Right kidney (tissue), 1 donor: ENCODE results near the gene EIF2AK2.

ENCODE experiments used
- DNase-seq: peaks from one replicate; pipeline ENCODE4 v3.0.0-alpha.2; 2016

EIF2AK2 gene

DNA sequence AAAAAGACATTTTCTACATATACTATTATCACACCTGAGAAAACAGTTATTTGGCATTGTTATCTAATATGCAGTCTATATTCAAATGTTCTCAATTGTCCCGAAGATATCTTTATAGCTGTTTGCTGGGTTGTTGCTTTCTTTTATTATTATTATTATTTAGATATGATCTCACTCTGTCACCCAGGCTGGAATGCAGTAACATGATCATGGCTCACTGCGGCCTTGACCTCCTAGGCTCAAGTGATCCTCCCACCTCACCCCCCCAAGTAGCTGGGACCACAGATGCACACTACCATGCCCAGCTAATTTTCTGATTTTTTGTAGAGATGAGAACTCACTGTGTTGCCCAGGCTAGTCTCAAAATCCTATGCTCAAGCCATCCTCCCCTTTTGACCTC is 52.6 kb downstream of the EIF2AK2 start:
- DNase-seq, result no peak

DNA sequence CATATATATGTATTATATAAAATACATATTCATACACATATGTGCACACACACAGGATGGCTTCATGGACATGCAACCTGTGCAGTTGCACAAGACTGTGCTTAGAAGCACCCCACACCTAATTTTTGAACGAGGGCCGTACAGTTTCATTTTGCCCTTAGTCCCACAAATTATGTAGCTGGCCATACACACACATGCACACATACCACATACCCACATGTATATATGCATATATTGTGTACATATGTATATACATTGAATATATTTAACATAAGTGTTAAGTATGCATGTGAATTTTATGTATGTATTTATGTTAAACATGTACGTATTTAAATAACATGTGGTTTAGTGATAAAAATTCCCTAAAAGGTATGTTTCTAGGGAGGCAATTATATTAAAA is 54.2 kb downstream of the EIF2AK2 start:
- DNase-seq, result no peak

DNA sequence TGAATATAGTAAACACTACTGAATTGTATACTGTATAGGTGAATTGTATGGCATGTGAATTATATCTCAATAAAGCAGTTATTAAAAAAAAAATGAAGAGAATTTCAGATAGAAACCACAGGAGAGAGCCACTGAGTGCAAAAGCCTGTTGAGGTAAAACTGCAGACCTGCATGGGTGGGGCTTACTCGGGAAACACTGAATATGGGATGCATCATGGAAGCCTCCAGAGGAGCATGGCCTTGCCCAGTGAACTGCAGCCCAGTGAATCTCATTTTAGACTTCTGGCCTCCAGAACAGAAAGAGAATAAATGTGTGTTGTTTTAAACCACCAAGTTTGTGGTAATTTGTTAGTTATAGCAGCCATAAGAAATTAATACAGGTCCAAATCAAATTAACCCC is 56.7 kb downstream of the EIF2AK2 start:
- no peak for DNase-seq

DNA sequence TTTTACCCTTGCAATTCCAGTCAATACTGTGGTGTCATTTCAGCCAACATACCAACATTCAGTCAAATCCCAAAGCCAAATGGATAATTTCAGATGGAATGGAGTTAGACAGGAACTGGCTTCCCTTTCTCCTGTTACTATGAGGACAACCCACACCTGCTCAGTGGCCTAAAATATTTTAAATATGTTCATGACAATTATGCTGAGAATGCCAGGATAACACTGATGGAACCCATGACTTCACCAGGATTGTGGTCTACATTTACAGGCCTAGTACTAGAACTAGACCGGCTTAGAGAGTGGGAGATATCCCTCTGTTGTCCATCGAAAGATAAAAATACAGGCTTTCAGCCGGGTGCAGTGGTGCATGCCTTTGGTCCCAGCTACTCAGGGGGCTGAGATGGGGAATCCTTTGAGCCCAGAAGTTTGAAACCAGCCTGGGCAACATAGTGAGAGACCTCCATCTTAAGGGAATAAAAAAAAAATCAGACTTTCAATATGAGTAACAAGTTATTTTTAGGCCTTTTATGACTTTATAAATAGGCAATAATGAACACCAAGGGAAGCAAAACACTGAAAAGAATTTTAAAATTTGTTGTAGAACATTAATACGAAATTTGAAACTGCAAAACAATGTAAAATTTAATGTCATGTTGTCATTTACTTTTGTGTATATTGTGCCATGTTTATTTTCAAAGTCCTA is 58.2 kb downstream of the EIF2AK2 start:
- DNase-seq, result no peak

DNA sequence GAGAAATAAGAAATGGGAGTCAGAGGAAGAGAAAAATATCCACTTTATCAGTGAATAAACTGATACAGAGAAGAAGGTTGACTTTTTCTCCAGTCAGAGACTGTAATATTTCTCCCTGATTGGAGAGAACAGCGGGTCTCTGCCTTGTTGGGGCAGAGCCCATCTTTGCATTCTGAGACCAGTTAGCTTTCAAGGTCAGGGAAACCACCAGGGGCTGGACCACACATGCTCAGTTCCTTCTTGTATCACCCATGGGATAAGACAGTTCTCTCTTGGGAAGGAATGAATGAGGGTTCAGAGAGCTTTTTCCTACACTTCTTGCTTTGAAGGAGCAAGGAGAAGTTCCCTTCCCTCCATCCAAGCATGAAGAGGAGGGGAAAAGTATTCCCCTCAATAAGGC is 60.2 kb downstream of the EIF2AK2 start:
- DNase-seq, result no peak

DNA sequence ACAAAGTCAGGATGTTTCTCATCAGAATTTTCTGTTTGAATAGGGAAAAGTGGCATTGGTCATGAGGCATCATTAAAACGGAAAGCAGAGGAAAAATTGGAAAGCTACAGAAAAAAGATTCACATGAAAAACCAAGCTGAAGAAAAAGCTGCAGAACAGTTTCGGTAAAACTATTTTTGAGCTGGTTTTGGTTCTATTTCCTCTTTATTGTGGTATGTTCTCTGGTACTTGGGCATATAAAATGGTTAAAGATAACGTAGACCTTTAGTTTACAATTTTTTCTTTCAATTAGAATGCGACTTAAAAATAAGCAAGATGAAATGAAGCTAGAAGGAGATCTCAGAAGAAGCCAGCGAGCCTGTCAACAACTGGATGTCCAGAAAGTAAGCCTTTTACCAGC is 64.9 kb downstream of the EIF2AK2 start:
- DNase-seq, result no peak

DNA sequence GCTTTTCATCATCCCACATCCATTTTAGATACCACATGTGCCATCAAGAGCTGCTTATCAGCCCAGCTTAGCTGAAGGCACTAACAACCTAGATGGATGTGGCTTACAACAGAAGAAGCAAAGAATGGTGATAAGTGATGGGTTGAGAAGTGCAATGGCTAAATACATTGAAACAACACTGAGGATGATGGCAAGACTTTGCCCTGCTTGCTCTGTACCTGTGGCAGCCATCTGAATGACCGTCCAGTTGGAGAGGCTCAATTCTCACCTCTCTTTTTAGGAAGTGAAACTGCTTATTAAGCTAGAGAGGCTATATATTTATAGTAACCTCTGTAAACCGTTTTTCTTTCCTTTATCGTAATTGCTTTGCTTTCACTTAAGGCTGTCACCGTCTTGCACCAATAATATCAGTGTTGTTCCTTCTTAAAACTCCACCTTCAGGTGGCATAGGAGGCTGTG is 66.7 kb downstream of the EIF2AK2 start:
- DNase-seq, result no peak

DNA sequence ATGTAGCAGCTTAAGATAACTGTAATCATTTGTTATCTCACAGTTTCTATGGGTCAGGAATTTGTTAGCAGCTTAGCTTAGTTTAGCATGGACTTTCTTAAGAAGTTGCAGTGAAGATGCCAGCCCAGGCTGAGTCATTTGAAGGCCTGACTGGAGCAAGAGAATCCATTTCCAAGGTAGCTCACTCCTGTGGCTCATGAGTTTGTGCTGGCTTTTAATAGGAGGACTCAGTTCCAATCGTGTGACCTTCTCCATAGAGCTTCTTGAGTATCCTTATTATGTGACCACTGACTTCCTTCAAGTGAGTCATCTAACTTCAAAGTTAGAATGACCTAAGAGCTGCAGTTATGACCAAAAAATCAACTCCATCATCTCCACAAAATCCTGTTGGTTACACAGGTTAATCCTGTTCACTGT is 71.0 kb downstream of the EIF2AK2 start:
- DNase-seq, result no peak

DNA sequence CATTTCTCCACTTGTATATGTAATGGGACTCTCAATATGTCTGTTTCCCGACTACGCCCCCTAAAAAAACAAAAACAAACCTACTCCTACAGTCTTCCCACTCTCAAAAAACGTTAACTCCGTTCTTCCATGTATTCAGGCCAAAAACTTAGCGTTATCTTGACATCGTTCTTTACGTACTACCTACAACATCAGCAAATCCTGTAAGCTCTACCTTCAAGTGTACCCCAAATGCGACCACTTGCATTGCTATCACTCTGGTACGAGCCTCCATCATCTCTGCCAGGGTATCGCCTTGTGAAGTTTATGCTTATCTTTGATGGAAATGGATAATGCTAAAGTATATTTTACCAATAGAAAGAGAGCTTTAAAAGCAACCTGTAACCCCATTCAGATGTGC is 72.0 kb downstream of the EIF2AK2 start:
- DNase-seq, result no peak

DNA sequence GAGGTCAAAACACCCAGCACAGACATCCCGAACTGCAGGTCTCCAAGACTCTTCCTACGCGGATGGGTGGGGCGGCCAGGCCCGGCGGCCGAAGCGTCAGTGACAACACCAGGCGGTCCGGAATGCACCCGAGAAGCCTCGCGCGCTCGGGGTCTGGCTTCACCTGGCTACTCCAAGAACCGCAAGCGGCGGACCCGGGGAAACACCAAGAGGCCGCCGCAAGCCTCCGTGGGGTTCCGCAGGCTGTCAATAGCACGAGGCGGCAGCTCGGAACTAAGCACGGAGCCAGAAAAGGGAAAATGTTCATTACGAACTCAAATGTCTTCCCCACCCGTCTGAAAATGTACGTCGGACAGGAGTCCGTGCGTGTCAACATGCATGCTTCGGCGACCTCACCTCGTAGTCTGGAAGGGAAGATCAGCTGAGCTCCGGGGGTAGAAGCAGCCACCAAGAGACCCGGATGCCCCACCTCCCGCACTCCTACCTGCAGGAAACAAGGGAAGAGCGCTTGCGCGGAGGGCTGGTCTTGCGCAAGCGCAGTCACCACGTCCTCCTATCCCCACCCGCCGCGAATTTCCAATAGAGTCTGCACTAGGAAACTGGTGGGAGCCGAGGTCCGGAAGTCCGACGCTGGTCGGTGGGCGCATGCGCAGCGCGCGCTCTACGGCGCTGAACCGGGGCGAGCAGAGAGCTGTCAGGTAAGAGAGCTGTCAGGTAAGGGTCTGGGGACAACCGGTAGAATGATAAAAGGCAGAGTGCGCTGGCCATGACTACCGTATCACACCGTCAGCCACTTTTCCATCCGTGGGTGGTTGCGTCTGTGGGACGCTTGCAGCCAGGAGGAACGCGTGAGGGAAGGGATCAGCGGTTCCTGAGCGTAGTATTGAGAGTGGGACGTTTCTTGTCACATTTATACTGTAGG is 72.6 kb downstream of the EIF2AK2 start, which contains the start of the genes GPATCH11 and HEATR5B:
Gene GPATCH11 (plus strand): TSS at position 646 of the 922 bp plus-strand sequence. CDS start 3,864 bp downstream, outside the sequence.
Gene HEATR5B (minus strand): TSS at position 500 of the 922 bp plus-strand sequence. CDS start 958 bp downstream, outside the sequence.
- DNase-seq, result peak; percentile 91

DNA sequence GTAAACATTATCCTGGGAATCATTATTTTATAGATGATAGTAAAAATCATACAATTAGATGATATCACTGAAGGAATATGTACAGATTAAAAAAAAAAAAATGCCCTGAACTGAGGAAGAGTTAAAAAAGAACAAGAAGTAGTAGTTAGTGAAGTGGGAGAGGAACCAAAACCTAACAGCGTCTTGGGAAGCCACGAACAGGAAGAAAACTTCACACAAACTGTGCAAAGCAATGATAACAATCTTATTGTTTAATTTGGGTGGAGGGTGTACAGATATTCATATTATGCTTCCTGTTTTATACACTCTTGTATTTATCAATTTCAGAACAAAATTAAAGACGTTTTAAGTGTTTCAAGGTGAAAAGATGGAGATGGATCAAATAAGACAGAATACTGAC is 76.1 kb downstream of the EIF2AK2 start:
- DNase-seq, result no peak

DNA sequence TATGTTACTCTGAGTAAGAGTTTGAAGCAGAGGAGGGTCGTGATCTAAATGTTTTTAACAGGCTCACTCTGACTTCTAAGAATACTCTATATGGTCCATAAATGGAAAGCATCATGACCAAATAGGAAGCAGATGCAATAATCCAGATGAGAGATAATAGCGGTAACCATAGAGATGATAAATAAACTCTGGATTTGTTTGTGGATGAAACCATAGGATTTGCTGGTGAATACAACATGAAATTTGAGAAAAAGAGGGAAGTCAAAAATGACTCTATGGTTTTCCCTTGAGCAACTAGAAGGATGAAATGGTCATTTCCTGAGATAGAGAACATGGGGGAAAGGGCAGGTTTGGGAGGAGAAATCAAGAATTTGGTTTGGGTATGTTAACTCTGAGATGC is 76.5 kb downstream of the EIF2AK2 start:
- no peak for DNase-seq

DNA sequence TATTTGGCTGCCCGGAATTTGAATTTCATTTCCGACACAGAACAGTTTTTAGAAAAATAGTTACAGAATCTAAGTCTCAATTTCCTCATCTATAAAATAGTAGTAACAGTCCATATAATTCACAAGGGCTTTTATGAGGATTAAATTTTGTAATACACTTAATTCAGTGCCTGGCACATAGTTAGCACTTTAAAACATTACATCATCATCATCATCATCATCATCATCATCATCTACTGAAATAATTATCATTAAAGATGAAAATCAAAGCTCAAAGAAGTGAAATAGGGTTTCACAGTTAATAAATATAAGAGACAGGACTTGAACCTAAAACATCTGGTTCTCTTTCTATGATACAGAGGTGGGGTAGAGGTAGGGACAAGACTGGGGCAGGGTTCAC is 85.8 kb downstream of the EIF2AK2 start:
- DNase-seq, result no peak

DNA sequence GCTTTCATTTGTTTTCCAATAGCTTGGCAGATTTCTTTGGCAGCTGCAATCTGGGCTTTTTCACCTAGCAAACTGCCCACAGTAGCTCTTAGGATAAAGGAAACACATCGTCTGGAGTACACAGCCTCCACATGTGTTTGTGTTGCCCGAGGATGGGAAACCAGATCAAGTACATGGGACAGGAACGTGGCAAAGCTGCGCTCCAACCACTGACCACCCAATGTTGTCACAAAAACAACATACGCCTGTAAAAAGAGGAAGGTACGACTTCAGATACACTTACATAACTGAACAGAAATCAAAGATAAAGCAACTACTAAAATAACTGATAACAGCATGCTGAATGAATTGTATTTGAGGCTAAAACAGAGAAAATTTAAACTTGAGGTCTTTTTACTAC is 88.1 kb downstream of the EIF2AK2 start:
- no peak for DNase-seq

DNA sequence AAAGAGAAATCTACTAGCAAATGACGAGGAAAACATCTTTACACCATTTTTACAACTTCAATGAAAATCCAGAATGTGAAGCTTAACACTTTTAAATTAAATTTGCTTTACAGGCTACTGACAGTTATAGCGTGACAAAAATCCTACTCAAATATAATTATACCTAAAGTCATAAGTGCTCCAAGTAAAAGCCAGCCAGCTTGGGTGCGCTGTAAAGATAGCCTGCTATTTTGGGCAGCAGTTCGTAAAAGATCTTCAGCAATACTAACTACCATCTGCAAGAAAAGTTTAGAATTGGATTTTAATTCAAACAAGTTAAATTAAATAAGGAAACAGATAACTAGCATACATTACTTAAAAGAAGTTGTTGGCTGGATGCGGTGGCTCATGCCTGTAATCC is 95.0 kb downstream of the EIF2AK2 start:
- no peak for DNase-seq

DNA sequence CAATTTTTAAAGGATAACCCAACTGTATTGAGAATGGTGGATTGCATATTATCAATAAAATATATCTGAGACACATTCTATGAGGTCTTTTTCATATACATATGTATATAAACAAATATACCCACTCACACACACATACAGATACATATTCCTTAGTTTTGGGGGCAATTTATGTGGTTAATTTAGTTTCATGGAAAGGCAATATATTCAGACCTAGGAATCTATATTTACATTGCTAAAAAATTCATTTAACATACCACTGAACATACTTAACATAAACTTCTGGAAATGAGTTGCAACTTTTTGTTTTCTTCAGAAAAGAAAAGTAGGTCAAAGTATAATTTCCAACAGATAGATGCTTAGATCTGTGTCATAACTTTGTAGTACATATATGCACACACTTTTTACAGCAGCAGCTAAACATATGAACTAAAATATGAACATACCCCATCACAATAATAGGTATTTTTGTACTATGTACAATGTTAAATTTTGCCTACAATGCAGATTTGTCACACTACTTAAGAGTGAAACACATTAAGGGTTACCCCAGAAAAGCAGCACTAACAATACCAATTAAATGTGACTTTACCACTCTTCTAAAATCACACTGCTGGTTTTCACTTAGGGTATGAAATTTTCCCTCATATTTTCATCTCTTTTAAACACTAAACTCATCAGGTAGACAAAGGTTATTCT is 95.6 kb downstream of the EIF2AK2 start:
- no peak for DNase-seq

DNA sequence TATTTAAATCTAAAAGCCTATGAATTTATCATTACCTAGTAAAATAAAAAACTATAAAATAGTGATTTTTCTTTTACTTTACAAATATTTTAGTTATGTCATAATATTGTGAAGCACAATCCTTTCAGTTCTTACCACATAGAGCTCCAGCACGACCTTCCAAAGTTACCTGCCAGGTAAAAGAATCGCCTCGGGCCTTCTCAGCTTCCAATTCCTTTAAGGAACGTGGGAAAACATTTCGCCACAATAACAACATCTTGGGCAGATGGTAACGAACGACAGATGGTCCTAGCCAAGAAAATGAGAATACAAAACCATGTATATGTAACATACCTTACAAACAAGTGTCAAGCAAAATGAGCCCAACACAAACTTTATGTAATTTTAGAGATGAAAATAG is 96.3 kb downstream of the EIF2AK2 start:
- DNase-seq, result no peak

DNA sequence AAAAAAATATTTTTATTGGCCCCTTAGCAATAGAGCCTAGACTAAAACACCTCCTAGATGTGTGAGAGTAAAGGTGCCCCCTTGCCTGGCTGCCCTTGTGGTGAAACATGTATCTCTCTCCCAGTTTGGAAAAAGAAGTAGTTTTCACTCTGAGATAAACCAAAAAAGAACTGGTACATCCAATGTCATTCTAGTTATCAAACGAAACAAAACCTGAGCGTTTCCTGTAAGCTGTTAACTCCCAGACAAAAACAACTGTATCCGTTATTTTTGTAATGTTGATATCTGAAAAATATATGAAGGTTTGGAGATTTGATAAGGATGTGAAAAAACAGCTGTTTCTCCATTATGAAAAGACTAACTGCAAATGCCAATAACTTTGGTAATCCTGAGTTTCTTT is 96.9 kb downstream of the EIF2AK2 start:
- no peak for DNase-seq

DNA sequence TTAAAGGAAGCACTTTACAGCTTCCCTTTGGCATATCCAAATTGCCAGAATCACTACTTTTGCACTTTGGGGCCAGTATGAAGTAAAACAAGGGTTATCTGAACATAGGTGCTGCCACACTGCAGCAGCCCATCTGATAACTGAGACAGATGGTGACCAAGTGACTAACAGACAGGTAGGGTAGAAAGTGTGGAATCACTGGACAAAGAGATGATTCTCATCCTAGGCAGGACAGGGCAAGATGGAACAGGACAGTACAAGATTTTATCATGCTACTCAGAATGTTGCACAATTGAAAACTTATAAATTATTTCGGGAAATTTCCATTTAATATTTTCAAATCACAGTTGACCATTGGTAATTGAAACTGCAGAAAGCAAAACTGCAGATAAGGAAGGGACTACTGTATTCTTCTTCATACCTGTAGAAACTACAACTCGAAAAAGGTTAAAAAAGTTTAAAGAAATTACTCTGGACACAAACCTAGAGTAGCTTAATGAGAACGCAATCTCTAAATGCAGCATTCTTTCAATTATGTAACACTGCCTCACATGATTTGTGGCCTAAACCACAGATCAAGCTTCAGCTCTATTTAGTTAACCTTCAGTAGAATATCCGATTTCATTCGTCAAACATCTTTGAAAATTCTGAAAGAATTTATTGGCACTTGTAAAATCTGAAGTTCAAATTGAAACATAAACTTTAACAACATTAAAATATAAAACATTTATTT is 104.0 kb downstream of the EIF2AK2 start:
- DNase-seq, result no peak
